Mammary epithelial cell (primary cell): Measurements from ENCODE around the gene CALCOCO1.

Experiments used
- EZH2 ChIP-seq: IDR thresholded peaks from 2 replicates; pipeline ENCODE4 v1.6.1; 2012; ENCODE audit warnings: low read length, inconsistent platforms, borderline replicate concordance
- TF ChIP-seq, protein P1 (sequence below), 2 donors: IDR thresholded peaks in 1 of 2; conservative IDR thresholded peaks in 1 of 2; 2 replicates each; pipeline ENCODE4 v1.5.1; 2011 to 2012; ENCODE audit warnings: inconsistent platforms in 2 of 2, low read length in 2 of 2, mild to moderate bottlenecking in 2 of 2, control low read depth in 1 of 2, low read depth in 1 of 2; ENCODE audit not compliant: insufficient read depth in 1 of 2; ENCODE audit errors: extremely low read depth in 1 of 2

DNA sequence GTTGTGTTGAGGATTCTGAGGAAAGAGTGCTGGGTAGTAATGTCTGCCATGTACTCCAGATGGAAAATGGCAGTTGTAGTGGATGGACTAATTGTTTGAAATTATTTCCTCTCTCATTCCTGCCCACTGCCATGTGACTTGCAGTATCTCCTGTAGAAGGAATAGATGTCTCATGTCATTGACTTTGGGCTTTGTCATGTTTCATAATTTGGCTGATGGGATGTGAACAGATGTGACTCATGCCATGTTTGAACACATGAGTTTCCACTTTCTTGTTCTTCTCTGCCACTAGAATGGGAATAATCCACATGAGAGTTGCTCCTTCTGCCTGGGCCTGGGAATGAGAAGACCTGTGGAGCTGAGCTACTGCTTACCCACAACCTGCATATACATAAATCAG, 2.4 kb upstream of the CALCOCO1 start:
- TF ChIP-seq, protein P1, sequence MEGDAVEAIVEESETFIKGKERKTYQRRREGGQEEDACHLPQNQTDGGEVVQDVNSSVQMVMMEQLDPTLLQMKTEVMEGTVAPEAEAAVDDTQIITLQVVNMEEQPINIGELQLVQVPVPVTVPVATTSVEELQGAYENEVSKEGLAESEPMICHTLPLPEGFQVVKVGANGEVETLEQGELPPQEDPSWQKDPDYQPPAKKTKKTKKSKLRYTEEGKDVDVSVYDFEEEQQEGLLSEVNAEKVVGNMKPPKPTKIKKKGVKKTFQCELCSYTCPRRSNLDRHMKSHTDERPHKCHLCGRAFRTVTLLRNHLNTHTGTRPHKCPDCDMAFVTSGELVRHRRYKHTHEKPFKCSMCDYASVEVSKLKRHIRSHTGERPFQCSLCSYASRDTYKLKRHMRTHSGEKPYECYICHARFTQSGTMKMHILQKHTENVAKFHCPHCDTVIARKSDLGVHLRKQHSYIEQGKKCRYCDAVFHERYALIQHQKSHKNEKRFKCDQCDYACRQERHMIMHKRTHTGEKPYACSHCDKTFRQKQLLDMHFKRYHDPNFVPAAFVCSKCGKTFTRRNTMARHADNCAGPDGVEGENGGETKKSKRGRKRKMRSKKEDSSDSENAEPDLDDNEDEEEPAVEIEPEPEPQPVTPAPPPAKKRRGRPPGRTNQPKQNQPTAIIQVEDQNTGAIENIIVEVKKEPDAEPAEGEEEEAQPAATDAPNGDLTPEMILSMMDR (conservative IDR thresholded peaks at IDR 0.05 in 1 of 2, IDR thresholded peaks at IDR 0.05 in 1 of 2; ENCODE audit: extremely low read depth in 1 of 2, insufficient read depth in 1 of 2, low read depth in 1 of 2, low read length in 2 of 2) = no peak
- TF ChIP-seq EZH2 = no peak
